Measurements from ENCODE around the gene FHOD1. TPM values are rescaled to one million over a fixed set of nuclear protein-coding genes. Genes with fewer than 3 reads are reported as not detected.

FHOD1 gene
- polyA plus RNA-seq, 1 of the 3 experiments (the other 2 are of a cell fraction): 70.9 TPM

DNA sequence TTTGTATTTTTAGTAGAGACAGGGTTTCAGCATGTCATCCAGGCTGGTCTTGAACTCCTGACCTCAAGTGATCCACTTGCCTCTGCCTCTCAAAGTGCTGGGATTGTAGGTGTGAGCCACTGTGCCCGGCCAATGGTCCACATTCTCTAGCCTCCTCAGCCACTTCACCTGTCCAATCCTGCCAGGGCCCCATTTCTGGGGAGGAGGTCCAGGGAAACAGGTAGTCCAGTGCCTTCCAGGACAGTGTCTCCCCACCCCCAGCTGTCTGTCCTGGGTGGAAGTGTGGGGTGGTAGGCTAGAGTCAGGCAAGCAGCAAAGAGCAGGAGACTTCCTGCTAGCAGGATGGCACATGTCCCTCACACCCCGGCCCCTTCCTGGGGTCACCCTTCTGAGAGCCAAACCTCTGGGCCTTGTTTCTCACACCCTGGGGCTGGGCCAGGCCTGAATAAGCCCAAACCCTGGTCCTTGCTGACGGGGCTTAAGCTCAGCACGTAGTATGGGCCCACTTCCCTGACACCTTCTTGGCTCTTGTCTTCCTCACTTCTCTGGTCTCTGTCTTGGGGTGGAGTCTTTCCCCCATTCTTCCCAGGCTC, 5.0 kb downstream of the FHOD1 start:
- Histone ChIP-seq H2AFZ (ENCODE audit: low read depth) (no peak overlapping the region), H3K9ac (peak overlapping the region; percentile 67), H3K9me2 (no peaks in the 10 kb centered on the region), H3K4me2 (peak overlapping the region; percentile 59), H3K9me3 (no peaks in the 10 kb centered on the region), H3K79me2 (ENCODE audit: insufficient read depth) (peaks cover 73% of the 10 kb centered on the region), H4K20me1 (ENCODE audit: insufficient read depth) (no peaks in the 10 kb centered on the region), H3K4me3 (ENCODE audit: low read depth in 2 of 2, low read length in 1 of 2) (no peak overlapping the region), H3K27ac (ENCODE audit: low read depth in 2 of 2, low read length in 1 of 2) (peak overlapping the region in 1 of 2 experiments; percentile 96; a peak in 2 of 4 replicates), H3K27me3 (ENCODE audit: insufficient read depth) (no peaks in the 10 kb centered on the region), H3F3A (replicated peaks; ENCODE audit: insufficient read depth) (peaks cover 53% of the 10 kb centered on the region), H3K36me3 (replicated peaks in 1 of 2; ENCODE audit: control insufficient read depth in 1 of 2, insufficient read depth in 2 of 2, low read length in 1 of 2) (peaks cover 19 to 23% of the 10 kb centered on the region in 2 experiments), H3K4me1 (ENCODE audit: control insufficient read depth in 1 of 2, insufficient read depth in 2 of 2, low read depth in 1 of 2, low read length in 1 of 2) (peaks cover 33 to 54% of the 10 kb centered on the region in 2 experiments; a peak in 3 of 4 replicates)
- ChIA-PET POLR2A (no interaction called here), CTCF (no interaction called here)
- WGBS (ENCODE audit: low lambda C conversion rate): 89% methylated on average over 3 of the region's 4 CpGs
- TF ChIP-seq EZH2phosphoT487 (IDR thresholded peaks at IDR 0.05; ENCODE audit: borderline replicate concordance, low read depth): no peak
- TF ChIP-seq USF2 (IDR thresholded peaks at IDR 0.05; ENCODE audit: borderline replicate concordance, low read depth, low read length): no peak
- no peak for TF ChIP-seq TCF12 (IDR thresholded peaks at IDR 0.05)
- TF ChIP-seq YY1 (IDR thresholded peaks at IDR 0.05; ENCODE audit: low read depth): no peak
- TF ChIP-seq CHD2 (IDR thresholded peaks at IDR 0.05; ENCODE audit: low read length, partially characterized antibody): no peak
- no peak for TF ChIP-seq JUND (IDR thresholded peaks at IDR 0.05)
- no peak for TF ChIP-seq RFX5 (IDR thresholded peaks at IDR 0.05; ENCODE audit: low read length)
- TF ChIP-seq, protein P1, sequence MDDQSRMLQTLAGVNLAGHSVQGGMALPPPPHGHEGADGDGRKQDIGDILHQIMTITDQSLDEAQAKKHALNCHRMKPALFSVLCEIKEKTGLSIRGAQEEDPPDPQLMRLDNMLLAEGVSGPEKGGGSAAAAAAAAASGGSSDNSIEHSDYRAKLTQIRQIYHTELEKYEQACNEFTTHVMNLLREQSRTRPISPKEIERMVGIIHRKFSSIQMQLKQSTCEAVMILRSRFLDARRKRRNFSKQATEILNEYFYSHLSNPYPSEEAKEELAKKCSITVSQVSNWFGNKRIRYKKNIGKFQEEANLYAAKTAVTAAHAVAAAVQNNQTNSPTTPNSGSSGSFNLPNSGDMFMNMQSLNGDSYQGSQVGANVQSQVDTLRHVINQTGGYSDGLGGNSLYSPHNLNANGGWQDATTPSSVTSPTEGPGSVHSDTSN (IDR thresholded peaks at IDR 0.05): no peak
- no peak for TF ChIP-seq USF1 (IDR thresholded peaks at IDR 0.05; ENCODE audit: borderline replicate concordance, low read depth)
- DNase-seq: no peak

- Histone ChIP-seq H3K27me3 (ENCODE audit: insufficient read depth) (no peaks in the 10 kb centered on the region), H3K9me3 (no peaks in the 10 kb centered on the region), H2AFZ (ENCODE audit: low read depth) (peak overlapping the region; percentile 44; the same call in 1 of the 2 replicates), H3K9me2 (no peaks in the 10 kb centered on the region), H3K4me1 (ENCODE audit: control insufficient read depth in 1 of 2, insufficient read depth in 2 of 2, low read depth in 1 of 2, low read length in 1 of 2) (peaks cover 33 to 54% of the 10 kb centered on the region in 2 experiments; a peak in 3 of 4 replicates), H4K20me1 (ENCODE audit: insufficient read depth) (no peaks in the 10 kb centered on the region), H3K4me2 (peak overlapping the region; percentile 59), H3K27ac (ENCODE audit: low read depth in 2 of 2, low read length in 1 of 2) (peak overlapping the region; percentile 66 to 96), H3F3A (replicated peaks; ENCODE audit: insufficient read depth) (peaks cover 58% of the 10 kb centered on the region), H3K9ac (peak overlapping the region; percentile 67), H3K36me3 (replicated peaks in 1 of 2; ENCODE audit: control insufficient read depth in 1 of 2, insufficient read depth in 2 of 2, low read length in 1 of 2) (peaks cover 26 to 29% of the 10 kb centered on the region in 2 experiments), H3K79me2 (ENCODE audit: insufficient read depth) (peaks cover 64% of the 10 kb centered on the region), H3K4me3 (ENCODE audit: low read depth in 2 of 2, low read length in 1 of 2) (no peak overlapping the region)
- CTCF ChIA-PET: no interaction called here
- WGBS (ENCODE audit: low lambda C conversion rate): 19% methylated on average over 10 of the region's 10 CpGs
- DNase-seq: no peak
- POLR2A ChIA-PET: no interaction called here
- TF ChIP-seq RAD21 (IDR thresholded peaks at IDR 0.05; ENCODE audit: low read length) (no peak), RCOR1 (IDR thresholded peaks at IDR 0.05; ENCODE audit: low read length) (no peak), FOSL2 (IDR thresholded peaks at IDR 0.05; ENCODE audit: borderline replicate concordance, low read depth) (peak; percentile 77; the same call in 1 of the 2 replicates), ZBTB33 (IDR thresholded peaks at IDR 0.05; ENCODE audit: borderline replicate concordance, low read depth) (no peak), ELF1 (IDR thresholded peaks at IDR 0.05) (no peak; the same call in 1 of the 2 replicates), CHD2 (IDR thresholded peaks at IDR 0.05; ENCODE audit: low read length, partially characterized antibody) (no peak), GATA2 (CRISPR knock-in tag; IDR thresholded peaks at IDR 0.05) (no peak), NRF1 (IDR thresholded peaks at IDR 0.05; ENCODE audit: low read depth, low read length) (no peak), FOXJ3 (CRISPR knock-in tag; IDR thresholded peaks at IDR 0.05) (no peak), NFIC (IDR thresholded peaks at IDR 0.05; ENCODE audit: borderline replicate concordance) (peak; percentile 63), JUND (IDR thresholded peaks at IDR 0.05) (peak; percentile 47; the same call in 1 of the 2 replicates), GABPA (IDR thresholded peaks at IDR 0.05; ENCODE audit: low read depth) (no peak)
- TF ChIP-seq, protein P2, sequence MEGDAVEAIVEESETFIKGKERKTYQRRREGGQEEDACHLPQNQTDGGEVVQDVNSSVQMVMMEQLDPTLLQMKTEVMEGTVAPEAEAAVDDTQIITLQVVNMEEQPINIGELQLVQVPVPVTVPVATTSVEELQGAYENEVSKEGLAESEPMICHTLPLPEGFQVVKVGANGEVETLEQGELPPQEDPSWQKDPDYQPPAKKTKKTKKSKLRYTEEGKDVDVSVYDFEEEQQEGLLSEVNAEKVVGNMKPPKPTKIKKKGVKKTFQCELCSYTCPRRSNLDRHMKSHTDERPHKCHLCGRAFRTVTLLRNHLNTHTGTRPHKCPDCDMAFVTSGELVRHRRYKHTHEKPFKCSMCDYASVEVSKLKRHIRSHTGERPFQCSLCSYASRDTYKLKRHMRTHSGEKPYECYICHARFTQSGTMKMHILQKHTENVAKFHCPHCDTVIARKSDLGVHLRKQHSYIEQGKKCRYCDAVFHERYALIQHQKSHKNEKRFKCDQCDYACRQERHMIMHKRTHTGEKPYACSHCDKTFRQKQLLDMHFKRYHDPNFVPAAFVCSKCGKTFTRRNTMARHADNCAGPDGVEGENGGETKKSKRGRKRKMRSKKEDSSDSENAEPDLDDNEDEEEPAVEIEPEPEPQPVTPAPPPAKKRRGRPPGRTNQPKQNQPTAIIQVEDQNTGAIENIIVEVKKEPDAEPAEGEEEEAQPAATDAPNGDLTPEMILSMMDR (IDR thresholded peaks at IDR 0.05): no peak
These were observed 6.0 kb downstream of the FHOD1 start for GRCh38 chr16:67241008-67241900.
